GM20000 (cell line): ENCODE measurements around the gene GRM7.

Source experiments
- DNase-seq: peaks from one replicate; pipeline ENCODE4 v3.0.0; 2012; ENCODE audit warnings: low spot score
- TF ChIP-seq, protein P1 (sequence below): IDR thresholded peaks from 2 replicates; pipeline ENCODE4 v1.5.1; 2012; ENCODE audit warnings: mild to moderate bottlenecking, control low read depth; ENCODE audit errors: extremely low read depth, missing control alignments

The GRM7 gene

DNA sequence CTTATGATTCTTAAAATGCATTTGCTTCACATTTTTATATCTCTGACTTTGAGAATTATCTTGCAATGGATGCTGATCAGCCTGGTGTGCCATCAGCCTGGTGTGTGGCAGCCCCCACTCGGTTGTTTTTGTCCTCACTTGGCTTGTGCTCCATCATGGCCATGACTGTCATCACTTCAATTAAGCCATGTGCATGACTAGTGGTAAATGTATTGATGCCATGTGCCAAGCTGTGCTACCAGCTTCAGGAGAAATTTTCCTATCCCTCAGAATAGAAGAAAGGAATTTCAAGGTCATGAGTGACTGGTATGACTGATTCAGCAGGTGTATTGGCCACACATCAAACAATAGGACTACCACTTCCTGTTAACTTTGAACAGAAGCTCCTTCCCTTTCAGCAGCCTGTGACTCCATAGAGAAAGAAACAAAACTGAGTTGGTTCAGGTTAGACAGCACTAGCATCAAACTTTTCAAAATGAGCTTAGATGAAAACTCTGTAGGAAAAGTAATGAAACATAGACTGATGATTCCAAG lies 251.7 kb downstream of the GRM7 start:
- TF ChIP-seq, protein P1, sequence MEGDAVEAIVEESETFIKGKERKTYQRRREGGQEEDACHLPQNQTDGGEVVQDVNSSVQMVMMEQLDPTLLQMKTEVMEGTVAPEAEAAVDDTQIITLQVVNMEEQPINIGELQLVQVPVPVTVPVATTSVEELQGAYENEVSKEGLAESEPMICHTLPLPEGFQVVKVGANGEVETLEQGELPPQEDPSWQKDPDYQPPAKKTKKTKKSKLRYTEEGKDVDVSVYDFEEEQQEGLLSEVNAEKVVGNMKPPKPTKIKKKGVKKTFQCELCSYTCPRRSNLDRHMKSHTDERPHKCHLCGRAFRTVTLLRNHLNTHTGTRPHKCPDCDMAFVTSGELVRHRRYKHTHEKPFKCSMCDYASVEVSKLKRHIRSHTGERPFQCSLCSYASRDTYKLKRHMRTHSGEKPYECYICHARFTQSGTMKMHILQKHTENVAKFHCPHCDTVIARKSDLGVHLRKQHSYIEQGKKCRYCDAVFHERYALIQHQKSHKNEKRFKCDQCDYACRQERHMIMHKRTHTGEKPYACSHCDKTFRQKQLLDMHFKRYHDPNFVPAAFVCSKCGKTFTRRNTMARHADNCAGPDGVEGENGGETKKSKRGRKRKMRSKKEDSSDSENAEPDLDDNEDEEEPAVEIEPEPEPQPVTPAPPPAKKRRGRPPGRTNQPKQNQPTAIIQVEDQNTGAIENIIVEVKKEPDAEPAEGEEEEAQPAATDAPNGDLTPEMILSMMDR: no peak
- DNase-seq: no peak

DNA sequence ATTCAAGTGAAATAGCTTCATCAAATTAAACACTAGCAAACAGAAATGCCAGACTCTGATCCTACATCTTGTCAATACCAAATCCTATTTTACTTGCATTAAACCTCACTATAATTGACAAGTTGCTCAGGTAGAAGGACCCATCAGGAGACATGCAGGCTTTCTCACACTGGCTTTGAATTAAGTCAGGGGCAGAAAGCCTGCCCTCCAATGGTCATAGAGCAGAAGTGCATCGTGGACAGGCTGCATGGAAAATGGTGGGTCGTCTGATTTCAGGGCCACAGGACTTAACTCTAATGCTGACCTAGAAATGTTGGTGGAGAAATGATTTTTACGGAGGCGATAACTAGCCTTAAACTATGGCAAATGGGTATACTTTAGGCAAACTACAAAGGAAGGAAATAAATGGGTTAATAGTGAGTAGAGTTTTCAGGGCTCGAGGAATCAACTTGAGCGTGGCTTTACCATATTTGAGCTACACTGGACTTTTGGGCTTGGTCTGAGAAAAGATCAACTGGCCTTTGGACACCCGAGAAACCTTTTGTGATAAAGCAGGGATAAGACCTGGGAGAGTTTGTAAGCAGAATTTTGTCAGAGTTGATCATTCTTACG lies 283.9 kb downstream of the GRM7 start:
- TF ChIP-seq, protein P1: no peak
- peak; percentile 19 for DNase-seq

GRCh38 chr3:7146529-7146928 lies 285.6 kb downstream of the GRM7 start:
- DNase-seq: no peak
- TF ChIP-seq, protein P1: no peak

DNA sequence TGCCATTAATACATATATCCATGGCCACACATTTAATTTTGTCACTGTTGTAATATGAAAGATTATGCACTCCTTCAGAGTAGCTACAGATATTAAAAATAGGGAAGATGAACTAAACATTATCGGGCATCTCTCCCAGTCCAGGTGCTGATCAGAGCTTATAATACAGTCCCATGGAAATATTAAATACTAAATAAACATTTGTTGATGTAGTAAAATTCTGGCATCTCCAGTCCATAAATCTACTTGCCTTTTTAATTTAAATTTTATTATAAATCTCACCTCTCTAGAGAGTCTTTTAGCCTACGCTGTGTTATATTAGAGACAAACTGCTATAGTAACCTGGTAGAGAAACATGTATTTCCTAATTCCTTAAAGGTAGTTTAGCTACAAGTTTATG lies 297.6 kb downstream of the GRM7 start:
- TF ChIP-seq, protein P1: no peak
- no peak for DNase-seq

DNA sequence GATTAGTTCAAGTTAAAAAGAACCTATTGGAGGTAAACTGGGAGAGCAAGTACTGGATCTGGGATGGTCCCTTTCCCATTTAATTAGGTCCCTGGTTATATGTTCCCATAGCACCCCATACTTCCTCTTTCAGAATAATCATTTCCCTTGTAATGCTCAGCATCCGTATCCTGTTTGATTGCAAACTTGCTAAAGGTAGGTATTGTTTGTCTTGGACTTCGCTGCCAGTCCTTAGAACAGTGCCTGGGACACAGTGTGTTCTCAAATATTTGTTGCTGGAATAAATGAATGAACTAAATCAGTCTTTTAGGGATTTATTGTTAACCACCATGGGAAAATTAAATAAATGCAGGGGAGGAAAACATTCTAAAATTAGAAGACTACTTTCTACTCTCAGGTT lies 299.8 kb downstream of the GRM7 start:
- DNase-seq: no peak

GRCh38 chr3:7166460-7166859 lies 305.5 kb downstream of the GRM7 start:
- DNase-seq: no peak
- TF ChIP-seq, protein P1: no peak

More for the DNA sequence above, 299.8 kb downstream of the GRM7 start:
- TF ChIP-seq, protein P1: no peak

DNA sequence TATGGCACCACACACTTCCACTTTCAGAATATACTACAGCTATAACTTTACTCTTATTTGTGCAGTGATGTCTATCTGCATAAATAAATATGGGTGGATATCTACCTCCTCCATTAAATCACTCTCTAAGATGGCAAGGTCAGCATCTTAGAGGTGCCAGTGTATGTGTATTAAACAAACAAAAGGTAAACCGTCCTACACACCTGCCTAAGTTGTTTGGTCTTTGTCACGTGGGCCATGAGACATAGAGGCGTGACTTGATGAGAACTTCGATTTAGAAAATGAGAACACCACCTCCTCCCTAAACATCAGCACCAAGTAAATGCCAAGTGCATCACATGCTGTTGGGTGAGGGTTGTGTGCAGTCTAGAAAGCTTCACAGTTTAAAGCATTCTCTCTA lies 310.6 kb downstream of the GRM7 start:
- no peak for DNase-seq
- TF ChIP-seq, protein P1: no peak
